Left lung (tissue), 10 donors: Measurements from ENCODE around the gene AGTRAP. TPM values are rescaled to one million over a fixed set of nuclear protein-coding genes. Genes with fewer than 3 reads are reported as not detected.

Experiments used
- ATAC-seq: fragments of 200-7000 bp; cut with Tn5 transposase; one replicate; pipeline ENCODE4 v1.9.1; 2020; ENCODE audit warnings: moderate library complexity
- DNase-seq, 4 donors: peaks; one replicate each; pipeline ENCODE4 v3.0.0-alpha.2; 2013 to 2020
- H3K27ac ChIP-seq, 2 donors: fragments of 200-600 bp; sonication (generic) in 1 of 2; one replicate each; pipeline versions ENCODE4 v1.5.0 to v1.8.0; 2020 to 2021
- H3K27me3 ChIP-seq, 2 donors: fragments of 200-600 bp; sonication (generic) in 1 of 2; one replicate each; pipeline versions ENCODE4 v1.5.0 to v1.8.0; 2020 to 2021
- H3K36me3 ChIP-seq, 2 donors: fragments of 200-600 bp; sonication (generic) in 1 of 2; one replicate each; pipeline versions ENCODE4 v1.5.0 to v1.8.0; 2020 to 2021
- H3K4me1 ChIP-seq, 2 donors: fragments of 200-600 bp; one replicate each; pipeline ENCODE4 v1.8.0; 2021
- H3K4me3 ChIP-seq, 2 donors: fragments of 200-600 bp; sonication (generic) in 1 of 2; one replicate each; pipeline versions ENCODE4 v1.5.0 to v1.8.0; 2020 to 2021; ENCODE audit warnings: mild to moderate bottlenecking in 1 of 2
- H3K9me3 ChIP-seq, 2 donors: fragments of 200-600 bp; sonication (generic) in 1 of 2; one replicate each; pipeline versions ENCODE4 v1.5.0 to v1.8.0; 2020 to 2021
- CTCF ChIP-seq, 2 donors: fragments of 200-600 bp; sonication (generic) in 1 of 2; IDR thresholded peaks; one replicate each; pipeline versions ENCODE4 v1.5.0 to v1.8.0; 2021; ENCODE audit warnings: antibody characterized with exemption in 2 of 2
- intact Hi-C, 2 donors: fragments of 100-400 bp; cut with DNase I; formaldehyde crosslinking; loops; one replicate each; pipeline versions ENCODE4 v1.11.2 to v1.14.2; 2022
- polyA plus RNA-seq, 6 donors: library from polyadenylated mRNA; unstranded; fragments of 120-200 nt; gene quantifications; one replicate each; pipeline ENCODE4 v1.2.1, GENCODE V29; 2013; ENCODE audit not compliant: insufficient read length in 6 of 6
- total RNA-seq, 2 donors: library from RNA; stranded (reverse); fragmentation: NEBNext Ultra II Directional; extraction: Animal tissue kit (Norgen Biotek cat#: 25700); gene quantifications; one replicate each; pipeline ENCODE4 v1.2.1, GENCODE V29; 2021
- donor health status: DM: no; HTN: yes; CAD: no.
- donor health status: DM: no; HTN: no; CAD: no.

Gene AGTRAP
- total and polyA plus RNA-seq, 8 donors = 24.7 to 95.8 (median 28.3) TPM

GRCh38 chr1:11691302-11691914 lies 44.5 kb upstream of the AGTRAP start, which contains the start of gene DRAXIN:
TSS of gene DRAXIN (plus strand) at chr1:11691710. CDS start at chr1:11706259, 14,549 bp downstream.
- Histone ChIP-seq H3K4me3 (peak within 1 kb of the TSS; percentile 9 to 16), H3K27me3 (peaks cover 40 to 81% of the 10 kb centered on the region in 2 donors), H3K36me3 (no peaks in the 10 kb centered on the region), H3K4me1 (peaks cover 0 to 30% of the 10 kb centered on the region in 2 donors), H3K27ac (no peak within 1 kb of the TSS), H3K9me3 (no peaks in the 10 kb centered on the region)
- intact Hi-C loops = no loop called here
- TF ChIP-seq CTCF (IDR thresholded peaks at IDR 0.05) = no peak
- peak in 2 of 4 donors; percentile 51 to 70 for DNase-seq
- ATAC-seq = peak; percentile 9

- intact Hi-C loops = no loop called here
- DNase-seq (no peak), ATAC-seq (no peak)
- H3K4me1 ChIP-seq = peaks cover 0 to 30% of the 10 kb centered on the region in 2 donors
- no peak for TF ChIP-seq CTCF (IDR thresholded peaks at IDR 0.05)
- no peaks in the 10 kb centered on the region for H3K36me3 ChIP-seq
- H3K27ac ChIP-seq = no peak overlapping the region
- H3K9me3 ChIP-seq = no peaks in the 10 kb centered on the region
- H3K4me3 ChIP-seq = peak overlapping the region in 1 of 2 donors; percentile 16
- H3K27me3 ChIP-seq = peaks cover 40 to 79% of the 10 kb centered on the region in 2 donors
These were observed 43.8 kb upstream of the AGTRAP start for GRCh38 chr1:11691928-11692711.

GRCh38 chr1:11693024-11693590 lies 42.8 kb upstream of the AGTRAP start:
- TF ChIP-seq CTCF (IDR thresholded peaks at IDR 0.05) = no peak
- no peaks in the 10 kb centered on the region for H3K36me3 ChIP-seq
- DNase-seq (no peak), ATAC-seq (peak; percentile 51)
- no peak overlapping the region for H3K4me3 ChIP-seq
- intact Hi-C loops = no loop called here
- H3K4me1 ChIP-seq = peaks cover 0 to 30% of the 10 kb centered on the region in 2 donors
- peaks cover 40 to 69% of the 10 kb centered on the region in 2 donors for H3K27me3 ChIP-seq
- H3K27ac ChIP-seq = no peak overlapping the region
- H3K9me3 ChIP-seq = no peaks in the 10 kb centered on the region

- H3K9me3 ChIP-seq = no peaks in the 10 kb centered on the region
- intact Hi-C loops = no loop called here
- TF ChIP-seq CTCF (IDR thresholded peaks at IDR 0.05) = no peak
- H3K36me3 ChIP-seq = no peaks in the 10 kb centered on the region
- H3K27me3 ChIP-seq = peaks cover 40 to 61% of the 10 kb centered on the region in 2 donors
- no peak for DNase-seq
- H3K4me1 ChIP-seq = peaks cover 0 to 30% of the 10 kb centered on the region in 2 donors
- H3K4me3 ChIP-seq = no peak overlapping the region
- H3K27ac ChIP-seq = no peak overlapping the region
- no peak for ATAC-seq
These were observed 42.0 kb upstream of the AGTRAP start for GRCh38 chr1:11693917-11694316.

GRCh38 chr1:11695861-11696260 lies 40.1 kb upstream of the AGTRAP start:
- intact Hi-C loops = no loop called here
- H3K9me3 ChIP-seq = no peaks in the 10 kb centered on the region
- no peak overlapping the region for H3K27ac ChIP-seq
- DNase-seq (no peak), ATAC-seq (no peak)
- no peaks in the 10 kb centered on the region for H3K36me3 ChIP-seq
- peaks cover 0 to 23% of the 10 kb centered on the region in 2 donors for H3K4me1 ChIP-seq
- peaks cover 35 to 56% of the 10 kb centered on the region in 2 donors for H3K27me3 ChIP-seq
- TF ChIP-seq CTCF (IDR thresholded peaks at IDR 0.05) = no peak
- H3K4me3 ChIP-seq = no peak overlapping the region
